PC-3 (cell line): ENCODE results near the gene SNUPN.
A peak's percentile ranks its signal among the peaks of the same experiment; 100 is the strongest.

Experiments
- EZH2 ChIP-seq: fragments of 300-600 bp; sonication (generic); IDR thresholded peaks from one replicate; pipeline ENCODE4 v1.6.1; 2017; ENCODE audit warnings: antibody characterized with exemption, mild to moderate bottlenecking, low read length; ENCODE audit not compliant: unreplicated experiment
- EZH2phosphoT487 ChIP-seq: fragments of 300-600 bp; sonication (generic); IDR thresholded peaks from 2 replicates; pipeline ENCODE4 v1.6.1; 2018; ENCODE audit warnings: mild to moderate bottlenecking, antibody characterized with exemption, low read length, borderline replicate concordance
- TF ChIP-seq, protein P1 (sequence below): fragments of 300-600 bp; sonication (generic); conservative IDR thresholded peaks from 2 replicates; pipeline ENCODE4 v1.5.1; 2017; ENCODE audit warnings: antibody characterized with exemption, low read depth, mild to moderate bottlenecking, low read length

DNA sequence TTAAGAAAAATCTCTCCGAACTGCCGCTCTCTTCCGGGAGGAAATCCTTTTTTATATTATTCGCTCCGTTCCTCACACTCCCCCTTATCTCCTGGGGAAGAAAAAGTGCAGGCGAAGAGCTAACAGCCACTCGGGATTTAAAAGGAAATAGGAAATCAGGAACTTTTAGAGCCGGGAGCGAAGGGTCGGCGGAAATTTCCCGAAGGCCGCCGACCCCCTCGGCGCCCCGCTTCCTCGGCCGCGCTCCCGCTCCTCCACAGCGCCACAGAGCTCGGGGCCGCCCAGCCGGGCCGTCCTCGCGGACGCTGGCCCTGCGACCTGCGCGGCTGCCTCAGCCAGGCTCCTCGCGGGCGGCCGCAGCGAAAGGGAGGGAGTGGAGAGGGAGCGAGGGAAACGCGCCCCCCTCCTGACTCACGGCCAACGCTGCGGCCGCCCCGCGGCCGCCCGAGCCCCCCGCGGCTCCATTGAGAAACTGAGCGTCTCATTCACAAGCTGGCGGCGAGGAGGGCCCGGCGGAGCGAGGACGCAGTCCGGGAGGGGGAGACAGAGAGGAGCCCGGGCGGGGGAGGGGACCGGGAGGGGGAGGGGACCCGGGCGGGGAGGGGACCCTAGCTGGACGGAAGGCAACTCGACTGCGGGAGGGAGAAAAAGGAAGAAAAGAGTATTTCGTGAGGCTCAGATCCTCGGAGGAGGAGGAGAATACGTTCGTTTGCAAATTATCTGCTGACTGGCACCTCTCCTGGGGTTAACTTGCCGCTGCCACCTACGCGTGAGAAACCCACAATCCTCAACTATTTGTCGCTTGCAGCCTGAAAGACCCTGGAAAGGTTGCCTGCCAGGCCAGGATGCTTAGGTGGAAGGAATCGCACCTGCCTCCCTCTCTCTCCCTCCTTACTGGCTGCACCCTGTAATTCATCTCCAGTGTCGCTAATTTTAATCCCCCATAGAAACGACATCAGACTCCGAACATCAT is 46.3 kb downstream of the SNUPN start, which contains the start of gene PTPN9:
- TF ChIP-seq, protein P1, sequence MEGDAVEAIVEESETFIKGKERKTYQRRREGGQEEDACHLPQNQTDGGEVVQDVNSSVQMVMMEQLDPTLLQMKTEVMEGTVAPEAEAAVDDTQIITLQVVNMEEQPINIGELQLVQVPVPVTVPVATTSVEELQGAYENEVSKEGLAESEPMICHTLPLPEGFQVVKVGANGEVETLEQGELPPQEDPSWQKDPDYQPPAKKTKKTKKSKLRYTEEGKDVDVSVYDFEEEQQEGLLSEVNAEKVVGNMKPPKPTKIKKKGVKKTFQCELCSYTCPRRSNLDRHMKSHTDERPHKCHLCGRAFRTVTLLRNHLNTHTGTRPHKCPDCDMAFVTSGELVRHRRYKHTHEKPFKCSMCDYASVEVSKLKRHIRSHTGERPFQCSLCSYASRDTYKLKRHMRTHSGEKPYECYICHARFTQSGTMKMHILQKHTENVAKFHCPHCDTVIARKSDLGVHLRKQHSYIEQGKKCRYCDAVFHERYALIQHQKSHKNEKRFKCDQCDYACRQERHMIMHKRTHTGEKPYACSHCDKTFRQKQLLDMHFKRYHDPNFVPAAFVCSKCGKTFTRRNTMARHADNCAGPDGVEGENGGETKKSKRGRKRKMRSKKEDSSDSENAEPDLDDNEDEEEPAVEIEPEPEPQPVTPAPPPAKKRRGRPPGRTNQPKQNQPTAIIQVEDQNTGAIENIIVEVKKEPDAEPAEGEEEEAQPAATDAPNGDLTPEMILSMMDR = peak; percentile 42; the same call in 1 of the 2 replicates
- TF ChIP-seq EZH2 = no peak
- TF ChIP-seq EZH2phosphoT487 = no peak
